Liver (tissue), 3 donors: ENCODE results near the gene EML6.

Source experiments
- ATF3 ChIP-seq: IDR thresholded peaks from 2 replicates; pipeline ENCODE4 v1.6.1; 2016; ENCODE audit warnings: antibody characterized with exemption
- CTCF ChIP-seq: fragments of 150-350 bp; IDR thresholded peaks from 2 replicates; pipeline ENCODE4 v1.5.1; 2017; ENCODE audit warnings: improper control_type of control experiment, low read depth, low read length; ENCODE audit not compliant: missing input control
- EGR1 ChIP-seq, 2 donors: IDR thresholded peaks; 2 replicates each; pipeline ENCODE4 v1.6.1; 2016 to 2018; ENCODE audit warnings: antibody characterized with exemption in 2 of 2, low read depth in 2 of 2
- GABPA ChIP-seq, 2 donors: IDR thresholded peaks in 1 of 2; conservative IDR thresholded peaks in 1 of 2; 2 replicates each; pipeline ENCODE4 v1.6.1; 2016; ENCODE audit warnings: antibody characterized with exemption in 2 of 2, mild to moderate bottlenecking in 1 of 2, moderate library complexity in 1 of 2
- JUND ChIP-seq, 2 donors: IDR thresholded peaks; 2 replicates each; pipeline ENCODE4 v1.6.1; 2016; ENCODE audit warnings: antibody characterized with exemption in 2 of 2
- MAX ChIP-seq: IDR thresholded peaks from 2 replicates; pipeline ENCODE4 v1.6.1; 2016; ENCODE audit warnings: antibody characterized with exemption
- RAD21 ChIP-seq, 2 donors: IDR thresholded peaks; 2 replicates each; pipeline ENCODE4 v1.6.1; 2016; ENCODE audit warnings: antibody characterized with exemption in 2 of 2, mild to moderate bottlenecking in 2 of 2
- REST ChIP-seq: IDR thresholded peaks from 2 replicates; pipeline ENCODE4 v1.6.1; 2016; ENCODE audit warnings: antibody characterized with exemption, mild to moderate bottlenecking
- RXRA ChIP-seq, 2 donors: IDR thresholded peaks; 2 replicates each; pipeline ENCODE4 v1.6.1; 2017 to 2018; ENCODE audit warnings: antibody characterized with exemption in 2 of 2, mild to moderate bottlenecking in 1 of 2
- YY1 ChIP-seq: IDR thresholded peaks from 2 replicates; pipeline ENCODE4 v1.6.1; 2016; ENCODE audit warnings: antibody characterized with exemption, mild to moderate bottlenecking
- donor health status: healthy.
- donor health status: healthy.

GRCh38 chr2:54855434-54855833, 132.0 kb downstream of the EML6 start:
- TF ChIP-seq CTCF, result no peak
- no peak for TF ChIP-seq MAX
- TF ChIP-seq EGR1 (IDR thresholded peaks at IDR 0.05; ENCODE audit: low read depth in 2 of 2), result no peak
- no peak for TF ChIP-seq JUND (IDR thresholded peaks at IDR 0.05)
- no peak for TF ChIP-seq RAD21 (IDR thresholded peaks at IDR 0.05)
- no peak for TF ChIP-seq ATF3
- TF ChIP-seq GABPA (IDR thresholded peaks at IDR 0.05 in 1 of 2, conservative IDR thresholded peaks at IDR 0.05 in 1 of 2), result no peak
- no peak for TF ChIP-seq YY1
- no peak for TF ChIP-seq RXRA (IDR thresholded peaks at IDR 0.05)
- no peak for TF ChIP-seq REST
